ENCODE measurements around the gene CGNL1. TPM values are rescaled to one million over a fixed set of nuclear protein-coding genes. Genes with fewer than 3 reads are reported as not detected.

CGNL1 gene
- polyA plus RNA-seq, 1 of the 3 experiments (the other 2 are of a cell fraction): 0.23 TPM

DNA sequence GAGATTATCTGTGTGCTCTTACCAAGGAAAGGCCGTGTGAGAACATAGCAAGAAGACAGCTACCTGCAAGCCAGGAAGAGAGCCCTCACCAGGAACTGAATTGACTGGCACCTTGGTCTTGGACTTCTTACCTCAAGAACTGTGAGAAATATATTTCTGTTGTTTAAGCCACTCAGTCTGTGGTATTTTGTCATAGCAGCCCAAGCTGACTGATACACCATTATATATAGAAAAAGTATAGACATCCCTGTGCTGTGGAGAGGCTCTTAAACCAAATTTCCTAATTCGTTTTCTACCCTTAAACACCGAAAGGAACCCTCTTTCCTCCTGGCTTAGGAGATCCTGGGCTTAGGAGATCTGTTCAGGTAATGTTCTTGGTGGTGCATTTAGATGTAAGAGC, 44.8 kb downstream of the CGNL1 start:
- no peak overlapping the region for H3K9ac ChIP-seq
- H2AFZ ChIP-seq (ENCODE audit: low read depth): no peak overlapping the region
- ChIA-PET CTCF (no interaction called here), POLR2A (no interaction called here)
- H3K4me3 ChIP-seq (ENCODE audit: low read depth in 2 of 2, low read length in 1 of 2): no peak overlapping the region
- WGBS (ENCODE audit: low lambda C conversion rate): 56% methylated on average over 3 of the region's 3 CpGs
- DNase-seq: no peak
- peaks cover 0 to 4% of the 10 kb centered on the region in 2 experiments; a peak in 1 of 4 replicates for H3K4me1 ChIP-seq (ENCODE audit: control insufficient read depth in 1 of 2, insufficient read depth in 2 of 2, low read depth in 1 of 2, low read length in 1 of 2)
- H3K79me2 ChIP-seq (ENCODE audit: insufficient read depth): no peaks in the 10 kb centered on the region
- no peaks in the 10 kb centered on the region for H4K20me1 ChIP-seq (ENCODE audit: insufficient read depth)
- H3K27ac ChIP-seq (ENCODE audit: low read depth in 2 of 2, low read length in 1 of 2): no peak overlapping the region
- no peak overlapping the region for H3K4me2 ChIP-seq
- H3K9me2 ChIP-seq: no peaks in the 10 kb centered on the region
- TF ChIP-seq RXRA (IDR thresholded peaks at IDR 0.05; ENCODE audit: borderline replicate concordance, low read depth): no peak
- TF ChIP-seq, protein P1, sequence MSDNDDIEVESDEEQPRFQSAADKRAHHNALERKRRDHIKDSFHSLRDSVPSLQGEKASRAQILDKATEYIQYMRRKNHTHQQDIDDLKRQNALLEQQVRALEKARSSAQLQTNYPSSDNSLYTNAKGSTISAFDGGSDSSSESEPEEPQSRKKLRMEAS (IDR thresholded peaks at IDR 0.05; ENCODE audit: low read depth): no peak
- TF ChIP-seq GABPA (IDR thresholded peaks at IDR 0.05; ENCODE audit: low read depth): no peak
- no peak for TF ChIP-seq JUND (IDR thresholded peaks at IDR 0.05)
- TF ChIP-seq ELF1 (IDR thresholded peaks at IDR 0.05): no peak
- no peak for TF ChIP-seq NRF1 (IDR thresholded peaks at IDR 0.05; ENCODE audit: low read depth, low read length)
- no peaks in the 10 kb centered on the region for H3K27me3 ChIP-seq (ENCODE audit: insufficient read depth)
- H3F3A ChIP-seq (replicated peaks; ENCODE audit: insufficient read depth): no peaks in the 10 kb centered on the region
- H3K36me3 ChIP-seq (replicated peaks in 1 of 2; ENCODE audit: control insufficient read depth in 1 of 2, insufficient read depth in 2 of 2, low read length in 1 of 2): no peaks in the 10 kb centered on the region
- no peaks in the 10 kb centered on the region for H3K9me3 ChIP-seq

DNA sequence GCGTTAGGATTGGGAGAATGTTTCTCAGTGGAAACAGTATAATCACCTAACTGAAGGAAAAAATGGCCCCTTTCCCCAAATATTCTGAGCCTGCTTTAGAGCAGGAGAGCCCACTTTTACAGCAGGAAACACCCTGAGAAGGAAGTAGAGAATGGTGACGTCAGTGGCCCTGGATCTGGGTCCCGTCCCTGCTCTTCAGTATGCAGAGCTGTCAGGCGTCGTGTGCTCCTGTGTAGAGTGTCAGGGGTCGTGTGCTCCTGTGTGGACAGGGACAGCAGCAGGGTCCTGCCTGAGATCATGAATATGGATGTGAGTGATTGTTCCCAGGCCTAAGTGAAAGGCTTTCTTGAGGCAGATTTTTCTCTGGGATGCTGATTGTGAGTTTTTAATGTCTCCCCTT, 45.2 kb downstream of the CGNL1 start:
- WGBS (ENCODE audit: low lambda C conversion rate): 69% methylated on average over 6 of the region's 6 CpGs
- no peak overlapping the region for H3K9ac ChIP-seq
- ChIA-PET CTCF (no interaction called here), POLR2A (no interaction called here)
- no peak for DNase-seq
- no peaks in the 10 kb centered on the region for H3K79me2 ChIP-seq (ENCODE audit: insufficient read depth)
- TF ChIP-seq NRF1 (IDR thresholded peaks at IDR 0.05; ENCODE audit: low read depth, low read length) (no peak), EZH2phosphoT487 (IDR thresholded peaks at IDR 0.05; ENCODE audit: borderline replicate concordance, low read depth) (no peak), TEAD4 (IDR thresholded peaks at IDR 0.05; ENCODE audit: borderline replicate concordance, insufficient read depth) (no peak), SMC3 (IDR thresholded peaks at IDR 0.05; ENCODE audit: low read depth, low read length) (no peak), GABPA (IDR thresholded peaks at IDR 0.05; ENCODE audit: low read depth) (no peak), MXI1 (IDR thresholded peaks at IDR 0.05; ENCODE audit: low read depth, low read length) (no peak), EP300 (IDR thresholded peaks at IDR 0.05; ENCODE audit: borderline replicate concordance in 1 of 2, low read depth in 1 of 2, low read length in 1 of 2) (no peak), TAF1 (IDR thresholded peaks at IDR 0.05; ENCODE audit: borderline replicate concordance, low read depth, low read length) (no peak), GATA2 (CRISPR knock-in tag; IDR thresholded peaks at IDR 0.05) (no peak), RCOR1 (IDR thresholded peaks at IDR 0.05; ENCODE audit: low read length) (no peak), FOXM1 (IDR thresholded peaks at IDR 0.05; ENCODE audit: low read depth) (no peak), FOXJ3 (CRISPR knock-in tag; IDR thresholded peaks at IDR 0.05) (no peak), NFIC (IDR thresholded peaks at IDR 0.05; ENCODE audit: borderline replicate concordance) (no peak), JUND (IDR thresholded peaks at IDR 0.05) (no peak), RXRA (IDR thresholded peaks at IDR 0.05; ENCODE audit: borderline replicate concordance, low read depth) (no peak)
- TF ChIP-seq, protein P2, sequence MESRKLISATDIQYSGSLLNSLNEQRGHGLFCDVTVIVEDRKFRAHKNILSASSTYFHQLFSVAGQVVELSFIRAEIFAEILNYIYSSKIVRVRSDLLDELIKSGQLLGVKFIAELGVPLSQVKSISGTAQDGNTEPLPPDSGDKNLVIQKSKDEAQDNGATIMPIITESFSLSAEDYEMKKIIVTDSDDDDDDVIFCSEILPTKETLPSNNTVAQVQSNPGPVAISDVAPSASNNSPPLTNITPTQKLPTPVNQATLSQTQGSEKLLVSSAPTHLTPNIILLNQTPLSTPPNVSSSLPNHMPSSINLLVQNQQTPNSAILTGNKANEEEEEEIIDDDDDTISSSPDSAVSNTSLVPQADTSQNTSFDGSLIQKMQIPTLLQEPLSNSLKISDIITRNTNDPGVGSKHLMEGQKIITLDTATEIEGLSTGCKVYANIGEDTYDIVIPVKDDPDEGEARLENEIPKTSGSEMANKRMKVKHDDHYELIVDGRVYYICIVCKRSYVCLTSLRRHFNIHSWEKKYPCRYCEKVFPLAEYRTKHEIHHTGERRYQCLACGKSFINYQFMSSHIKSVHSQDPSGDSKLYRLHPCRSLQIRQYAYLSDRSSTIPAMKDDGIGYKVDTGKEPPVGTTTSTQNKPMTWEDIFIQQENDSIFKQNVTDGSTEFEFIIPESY (IDR thresholded peaks at IDR 0.05; ENCODE audit: borderline replicate concordance, low read depth): no peak
- TF ChIP-seq, protein P3, sequence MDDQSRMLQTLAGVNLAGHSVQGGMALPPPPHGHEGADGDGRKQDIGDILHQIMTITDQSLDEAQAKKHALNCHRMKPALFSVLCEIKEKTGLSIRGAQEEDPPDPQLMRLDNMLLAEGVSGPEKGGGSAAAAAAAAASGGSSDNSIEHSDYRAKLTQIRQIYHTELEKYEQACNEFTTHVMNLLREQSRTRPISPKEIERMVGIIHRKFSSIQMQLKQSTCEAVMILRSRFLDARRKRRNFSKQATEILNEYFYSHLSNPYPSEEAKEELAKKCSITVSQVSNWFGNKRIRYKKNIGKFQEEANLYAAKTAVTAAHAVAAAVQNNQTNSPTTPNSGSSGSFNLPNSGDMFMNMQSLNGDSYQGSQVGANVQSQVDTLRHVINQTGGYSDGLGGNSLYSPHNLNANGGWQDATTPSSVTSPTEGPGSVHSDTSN (IDR thresholded peaks at IDR 0.05): no peak
- TF ChIP-seq, protein P4, sequence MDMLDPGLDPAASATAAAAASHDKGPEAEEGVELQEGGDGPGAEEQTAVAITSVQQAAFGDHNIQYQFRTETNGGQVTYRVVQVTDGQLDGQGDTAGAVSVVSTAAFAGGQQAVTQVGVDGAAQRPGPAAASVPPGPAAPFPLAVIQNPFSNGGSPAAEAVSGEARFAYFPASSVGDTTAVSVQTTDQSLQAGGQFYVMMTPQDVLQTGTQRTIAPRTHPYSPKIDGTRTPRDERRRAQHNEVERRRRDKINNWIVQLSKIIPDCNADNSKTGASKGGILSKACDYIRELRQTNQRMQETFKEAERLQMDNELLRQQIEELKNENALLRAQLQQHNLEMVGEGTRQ (IDR thresholded peaks at IDR 0.05; ENCODE audit: borderline replicate concordance, low read depth, low read length): no peak
- TF ChIP-seq, protein P5, sequence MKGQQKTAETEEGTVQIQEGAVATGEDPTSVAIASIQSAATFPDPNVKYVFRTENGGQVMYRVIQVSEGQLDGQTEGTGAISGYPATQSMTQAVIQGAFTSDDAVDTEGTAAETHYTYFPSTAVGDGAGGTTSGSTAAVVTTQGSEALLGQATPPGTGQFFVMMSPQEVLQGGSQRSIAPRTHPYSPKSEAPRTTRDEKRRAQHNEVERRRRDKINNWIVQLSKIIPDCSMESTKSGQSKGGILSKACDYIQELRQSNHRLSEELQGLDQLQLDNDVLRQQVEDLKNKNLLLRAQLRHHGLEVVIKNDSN (IDR thresholded peaks at IDR 0.05; ENCODE audit: borderline replicate concordance, low read depth): no peak
- TF ChIP-seq, protein P1 (IDR thresholded peaks at IDR 0.05; ENCODE audit: low read depth): no peak
- H3F3A ChIP-seq (replicated peaks; ENCODE audit: insufficient read depth): no peaks in the 10 kb centered on the region
- H3K4me3 ChIP-seq (ENCODE audit: low read depth in 2 of 2, low read length in 1 of 2): no peak overlapping the region
- no peaks in the 10 kb centered on the region for H3K9me3 ChIP-seq
- no peaks in the 10 kb centered on the region for H3K9me2 ChIP-seq
- no peaks in the 10 kb centered on the region for H4K20me1 ChIP-seq (ENCODE audit: insufficient read depth)
- H3K36me3 ChIP-seq (replicated peaks in 1 of 2; ENCODE audit: control insufficient read depth in 1 of 2, insufficient read depth in 2 of 2, low read length in 1 of 2): no peaks in the 10 kb centered on the region
- H3K27ac ChIP-seq (ENCODE audit: low read depth in 2 of 2, low read length in 1 of 2): no peak overlapping the region
- H3K4me1 ChIP-seq (ENCODE audit: control insufficient read depth in 1 of 2, insufficient read depth in 2 of 2, low read depth in 1 of 2, low read length in 1 of 2): peaks cover 0 to 4% of the 10 kb centered on the region in 2 experiments; a peak in 1 of 4 replicates
- no peak overlapping the region for H3K4me2 ChIP-seq
- no peak overlapping the region for H2AFZ ChIP-seq (ENCODE audit: low read depth)
- no peaks in the 10 kb centered on the region for H3K27me3 ChIP-seq (ENCODE audit: insufficient read depth)
